Mammary epithelial cell (primary cell): ENCODE data around the gene ARHGAP32.

ENCODE experiments used
- CTCF ChIP-seq, 2 donors: IDR thresholded peaks in 1 of 2; conservative IDR thresholded peaks in 1 of 2; 2 replicates each; pipeline ENCODE4 v1.5.1; 2011 to 2012; ENCODE audit warnings: inconsistent platforms in 2 of 2, low read length in 2 of 2, mild to moderate bottlenecking in 2 of 2, control low read depth in 1 of 2, low read depth in 1 of 2; ENCODE audit not compliant: insufficient read depth in 1 of 2; ENCODE audit errors: extremely low read depth in 1 of 2
- EZH2 ChIP-seq: IDR thresholded peaks from 2 replicates; pipeline ENCODE4 v1.6.1; 2012; ENCODE audit warnings: low read length, inconsistent platforms, borderline replicate concordance

- TF ChIP-seq CTCF (conservative IDR thresholded peaks at IDR 0.05 in 1 of 2, IDR thresholded peaks at IDR 0.05 in 1 of 2; ENCODE audit: extremely low read depth in 1 of 2, insufficient read depth in 1 of 2, low read depth in 1 of 2, low read length in 2 of 2) = no peak
- no peak for TF ChIP-seq EZH2
Measured at GRCh38 chr11:128920666-128921065, 271.5 kb downstream of the ARHGAP32 start.
